HEK293T (cell line): ENCODE measurements around the gene CACNA1G.

Experiments used
- ARNT ChIP-seq: fragments of 450-650 bp; IDR thresholded peaks from 2 replicates; pipeline ENCODE4 v1.6.1; 2017; ENCODE audit warnings: mild to moderate bottlenecking
- BHLHE40 ChIP-seq: fragments of 450-650 bp; IDR thresholded peaks from 2 replicates; pipeline ENCODE4 v1.6.1; 2016; ENCODE audit warnings: mild to moderate bottlenecking, moderate library complexity, borderline replicate concordance
- HDGF ChIP-seq: fragments of 450-650 bp; IDR thresholded peaks from 2 replicates; pipeline ENCODE4 v1.6.1; 2017; ENCODE audit warnings: antibody characterized with exemption, borderline replicate concordance
- SP1 ChIP-seq: fragments of 450-650 bp; IDR thresholded peaks from 2 replicates; pipeline ENCODE4 v1.6.1; 2017
- SUZ12 ChIP-seq: fragments of 450-650 bp; IDR thresholded peaks from 2 replicates; pipeline ENCODE4 v1.6.1; 2016; ENCODE audit warnings: mild to moderate bottlenecking

- TF ChIP-seq ARNT (no peak), BHLHE40 (no peak), SP1 (no peak), SUZ12 (no peak), HDGF (no peak)
These were observed 28.0 kb downstream of the CACNA1G start for GRCh38 chr17:50588391-50589049.
